ENCODE measurements around the gene TVP23C. TPM values are rescaled to one million over a fixed set of nuclear protein-coding genes. Genes with fewer than 3 reads are reported as not detected.

The TVP23C gene
- total RNA-seq, 2 experiments from 2014 or later, result 14.8 to 16.0 TPM

- Mint-ChIP-seq H3K27ac (no peak overlapping the region), H3K36me3 (ENCODE audit: low read depth) (peaks cover 28% of the 10 kb centered on the region), H3K4me3 (no peak overlapping the region), H3K4me1 (ENCODE audit: low read depth) (no peaks in the 10 kb centered on the region), H3K9me3 (no peaks in the 10 kb centered on the region), H3K27me3 (no peaks in the 10 kb centered on the region)
- H3K27me3 ChIP-seq (ENCODE audit: control insufficient read depth in 1 of 2, insufficient read depth in 2 of 2, low read length in 2 of 2), result no peaks in the 10 kb centered on the region
- peaks cover 9% of the 10 kb centered on the region for H3K36me3 ChIP-seq (ENCODE audit: insufficient read depth, low read length)
- no peak for TF ChIP-seq CTCF (IDR thresholded peaks at IDR 0.05)
- peaks cover 9 to 12% of the 10 kb centered on the region in 2 experiments for H3K9me3 ChIP-seq (ENCODE audit: control insufficient read depth in 1 of 2, insufficient read depth in 1 of 2, low read length in 2 of 2)
- DNase-seq (no peak), ATAC-seq (ENCODE audit: poor library complexity) (no peak)
- H3K4me3 ChIP-seq (ENCODE audit: low read length), result no peak overlapping the region
- CTCF ChIA-PET, result no interaction called here
- no peaks in the 10 kb centered on the region for H3K4me1 ChIP-seq (ENCODE audit: insufficient read depth, low read length)
- no peak overlapping the region for H3K27ac ChIP-seq (ENCODE audit: low read depth in 1 of 2, low read length in 2 of 2)
- intact Hi-C loops (cut with DNase I, micrococcal nuclease), result no loop called here
- POLR2A ChIA-PET, result no interaction called here
Observed at GRCh38 chr17:15453246-15453645, 110.0 kb downstream of the TVP23C start.

- H3K4me1 ChIP-seq (ENCODE audit: insufficient read depth, low read length), result no peaks in the 10 kb centered on the region
- H3K36me3 ChIP-seq (ENCODE audit: insufficient read depth, low read length), result peaks cover 9% of the 10 kb centered on the region
- POLR2A ChIA-PET, result no interaction called here
- no peak for TF ChIP-seq CTCF (IDR thresholded peaks at IDR 0.05)
- intact Hi-C loops (cut with DNase I, micrococcal nuclease), result no loop called here
- H3K36me3 Mint-ChIP-seq (ENCODE audit: low read depth), result peaks cover 28% of the 10 kb centered on the region
- DNase-seq (no peak), ATAC-seq (ENCODE audit: poor library complexity) (no peak)
- H3K4me3 ChIP-seq (ENCODE audit: low read length), result no peak overlapping the region
- CTCF ChIA-PET, result no interaction called here
- H3K4me3 Mint-ChIP-seq, result no peak overlapping the region
- no peak overlapping the region for H3K27ac Mint-ChIP-seq
- no peaks in the 10 kb centered on the region for H3K27me3 Mint-ChIP-seq
- no peak overlapping the region for H3K27ac ChIP-seq (ENCODE audit: low read depth in 1 of 2, low read length in 2 of 2)
- no peaks in the 10 kb centered on the region for H3K9me3 Mint-ChIP-seq
- H3K4me1 Mint-ChIP-seq (ENCODE audit: low read depth), result no peaks in the 10 kb centered on the region
- H3K27me3 ChIP-seq (ENCODE audit: control insufficient read depth in 1 of 2, insufficient read depth in 2 of 2, low read length in 2 of 2), result no peaks in the 10 kb centered on the region
- H3K9me3 ChIP-seq (ENCODE audit: control insufficient read depth in 1 of 2, insufficient read depth in 1 of 2, low read length in 2 of 2), result peaks cover 9 to 11% of the 10 kb centered on the region in 2 experiments
Observed at GRCh38 chr17:15452746-15453145, 110.5 kb downstream of the TVP23C start.

Other genes starting within 250 kb of the TVP23C start
- gene TEKT3, start 221.9 kb downstream of the TVP23C start, total RNA-seq, result not detected
- 1 to 10 TPM in 1 of 2 experiments, under 1 TPM in 1; 0.89 to 3.3 TPM for gene CDRT4, start 95.9 kb downstream of the TVP23C start, total RNA-seq
- gene FBXW10B, start 56.2 kb upstream of the TVP23C start, total RNA-seq, result under 1 TPM in 1 of 2 experiments, not detected in 1; 0.45 TPM
- gene TRIM16, start 120.8 kb upstream of the TVP23C start, total RNA-seq, result 1 to 10 TPM; 5.6 to 5.7 TPM
- 10 to 100 TPM; 14.4 to 19.4 TPM for gene ZNF286A, start 136.3 kb upstream of the TVP23C start, total RNA-seq
- gene TBC1D26, start 168.8 kb upstream of the TVP23C start, total RNA-seq, result not detected